ENCODE data around the gene CLP1.
A peak's percentile ranks its signal among the peaks of the same experiment; 100 is the strongest.
"Not testable (repeated sequence)": the region's sequence is repeated elsewhere in the genome, so short reads cannot be mapped to it uniquely, and the experiment has no call there.

The CLP1 gene

GRCh38 chr11:57667117-57667735 lies 9.7 kb downstream of the CLP1 start:
- DNase-seq = peak; percentile 94

- peak; percentile 97 for DNase-seq
These were observed 10.3 kb downstream of the CLP1 start, which contains the start of gene ZDHHC5 for GRCh38 chr11:57667736-57668433. TSS of gene ZDHHC5 (plus strand) at chr11:57668114. CDS start at chr11:57673091, 4,977 bp downstream.

GRCh38 chr11:57668434-57668782 lies 10.8 kb downstream of the CLP1 start:
- no peak for DNase-seq

GRCh38 chr11:57674251-57674650 lies 16.7 kb downstream of the CLP1 start:
- no peak for DNase-seq

- no peak for DNase-seq
These were observed 17.8 kb downstream of the CLP1 start for GRCh38 chr11:57675176-57675941.

GRCh38 chr11:57679396-57679795 lies 21.8 kb downstream of the CLP1 start:
- no peak for DNase-seq

- DNase-seq = no peak
These were observed 23.0 kb downstream of the CLP1 start for GRCh38 chr11:57680552-57680874.

- no peak for DNase-seq
These were observed 23.6 kb downstream of the CLP1 start for GRCh38 chr11:57681168-57681567.

GRCh38 chr11:57690474-57690873 lies 32.9 kb downstream of the CLP1 start:
- not testable (repeated sequence) for DNase-seq

- DNase-seq = no peak
These were observed 41.3 kb downstream of the CLP1 start for GRCh38 chr11:57698843-57699365.

GRCh38 chr11:57699813-57700212 lies 42.3 kb downstream of the CLP1 start:
- no peak for DNase-seq

- no peak for DNase-seq
These were observed 42.9 kb downstream of the CLP1 start for GRCh38 chr11:57700425-57700824.

- DNase-seq = no peak
These were observed 45.8 kb downstream of the CLP1 start for GRCh38 chr11:57703341-57703740.

GRCh38 chr11:57704932-57705331 lies 47.4 kb downstream of the CLP1 start:
- DNase-seq = no peak

GRCh38 chr11:57705432-57705831 lies 47.9 kb downstream of the CLP1 start:
- not testable (repeated sequence) for DNase-seq

GRCh38 chr11:57709802-57710367 lies 52.3 kb downstream of the CLP1 start:
- DNase-seq = no peak
